Measurements from ENCODE around the gene DENND4B.
A peak's percentile ranks its signal among the peaks of the same experiment; 100 is the strongest.

Gene DENND4B

DNA sequence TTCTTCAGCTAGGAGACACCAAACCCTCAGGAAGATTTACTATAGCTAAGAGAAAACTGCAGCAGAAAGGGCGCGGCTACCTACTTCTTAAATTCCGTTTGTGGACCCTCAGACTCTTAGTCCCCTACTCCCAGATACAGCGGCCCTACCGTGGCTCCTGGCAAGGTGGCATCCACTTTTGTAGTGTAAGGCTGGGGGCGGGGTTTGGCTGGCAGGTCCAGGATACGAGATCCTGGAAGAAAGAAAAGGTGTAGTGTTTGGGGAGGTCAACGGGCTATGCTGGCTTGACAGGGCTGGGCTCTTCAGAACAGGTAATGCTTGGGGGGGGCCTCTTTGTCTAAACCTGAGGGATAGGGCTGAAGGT lies 21.5 kb upstream of the DENND4B start:
- DNase-seq: no peak

DNA sequence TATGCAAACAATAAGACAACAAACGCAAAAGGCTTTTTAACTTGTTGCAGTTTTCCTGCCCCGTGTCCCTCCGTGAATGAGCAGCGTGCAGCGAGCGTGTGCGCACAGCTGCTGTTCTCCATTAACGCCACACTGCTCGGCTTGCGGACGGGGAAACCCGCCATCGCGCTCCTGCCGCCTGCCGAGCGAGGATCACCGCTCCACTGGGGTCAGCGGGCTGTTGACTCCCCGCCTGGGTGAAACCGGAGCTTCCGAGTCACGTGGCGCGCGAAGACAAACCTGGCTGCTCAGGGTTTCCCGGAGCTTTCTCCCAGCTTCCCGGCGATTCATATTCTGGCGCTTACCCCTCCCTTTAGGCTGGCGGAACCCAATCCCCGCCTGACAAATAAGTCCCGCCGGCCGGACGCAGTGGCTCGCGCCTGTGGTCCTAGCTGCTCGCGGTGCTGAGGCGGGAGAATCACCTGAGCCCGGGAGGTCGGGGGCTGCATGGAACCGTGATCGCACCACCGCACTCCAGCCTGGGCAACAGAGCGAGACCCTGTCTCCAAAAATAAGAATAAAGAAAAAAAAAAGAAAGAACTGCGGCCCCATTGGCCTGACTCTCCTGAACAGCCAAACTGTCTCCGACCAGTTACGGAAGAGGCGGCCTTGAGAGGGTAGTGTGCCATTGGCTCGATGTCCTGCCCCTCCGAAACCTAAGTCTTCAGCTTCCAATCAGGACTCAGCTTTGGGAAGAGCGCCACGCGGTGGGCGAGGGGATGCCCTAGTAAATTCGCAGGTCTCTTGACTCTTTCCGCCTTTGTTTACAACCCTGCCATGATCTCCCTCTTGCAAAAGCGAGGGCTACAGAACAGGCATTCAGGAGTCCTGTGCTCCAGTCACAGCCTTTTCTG lies 20.8 kb upstream of the DENND4B start, which contains the start of gene CREB3L4:
Gene CREB3L4 (plus strand): TSS at position 796 of the 893 bp plus-strand sequence. CDS start 624 bp downstream, outside the sequence.
- DNase-seq: peak; percentile 95 to 96

DNA sequence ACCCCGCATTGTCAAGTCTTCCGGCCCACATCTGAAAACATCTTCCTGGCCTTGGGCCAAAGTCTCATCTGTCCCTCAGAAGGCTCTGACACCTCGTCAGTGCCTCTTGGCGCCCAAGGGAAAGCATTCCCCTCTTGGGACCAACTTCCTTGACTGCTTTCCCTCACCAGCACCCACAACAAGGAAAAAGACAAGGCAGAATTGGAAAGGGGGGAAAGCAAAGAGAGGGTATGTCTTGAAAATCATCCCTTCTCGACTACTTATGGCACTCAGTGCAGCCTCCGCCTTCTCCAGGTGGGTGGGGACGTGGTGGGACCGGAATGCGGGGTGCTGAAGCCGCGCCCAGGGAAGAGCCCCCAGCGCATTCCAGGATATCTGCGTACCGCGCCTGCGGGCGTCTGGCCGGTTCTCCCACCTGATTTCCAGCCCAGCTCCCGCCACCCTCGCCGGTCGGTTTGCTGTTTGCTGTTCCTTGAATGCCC lies 17.4 kb upstream of the DENND4B start:
- no peak for DNase-seq

DNA sequence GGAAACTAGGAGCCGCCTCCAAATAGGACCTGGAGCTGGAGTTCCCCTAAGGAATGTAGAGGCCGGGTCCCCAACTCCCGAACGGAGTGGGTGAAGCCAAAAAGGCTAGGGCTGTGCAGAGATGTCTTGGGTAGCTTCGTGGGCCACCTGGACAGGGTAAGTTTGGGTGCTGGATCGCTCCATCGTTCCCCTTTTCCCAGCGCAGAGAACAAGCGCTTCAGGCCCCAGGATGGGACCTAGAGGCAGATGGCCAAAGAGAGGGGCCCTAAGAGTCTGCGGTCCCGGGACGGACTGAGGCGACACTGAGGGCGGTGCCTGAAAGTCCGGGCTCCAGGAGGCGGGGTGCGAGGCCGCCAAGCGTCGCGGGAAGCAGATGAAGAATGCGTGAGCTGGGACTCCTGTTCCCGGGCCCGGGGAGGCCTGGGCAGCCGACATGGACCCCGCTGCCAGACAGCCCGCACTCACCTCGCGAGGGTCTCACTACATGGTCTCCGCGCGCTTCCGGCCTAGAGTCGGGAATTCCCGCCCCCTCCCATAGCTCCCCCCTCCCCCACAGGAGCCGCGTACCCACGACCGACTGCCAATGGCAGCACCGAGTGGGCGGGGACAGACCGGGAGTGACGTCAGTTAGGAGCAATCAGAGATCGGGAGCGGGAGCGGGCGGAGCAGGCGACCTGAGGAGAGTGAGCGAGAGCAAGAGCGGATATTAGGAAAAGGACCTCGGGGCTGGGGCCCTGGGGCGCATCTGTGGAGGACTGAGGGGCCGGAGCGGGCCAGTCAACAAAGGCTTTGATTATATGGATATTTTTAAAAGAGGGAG lies 16.7 kb upstream of the DENND4B start, which contains the start of gene SLC39A1:
Gene SLC39A1 (minus strand): TSS at position 508 of the 820 bp plus-strand sequence. CDS start 822 bp downstream, outside the sequence.
- DNase-seq: peak; percentile 96 to 97

DNA sequence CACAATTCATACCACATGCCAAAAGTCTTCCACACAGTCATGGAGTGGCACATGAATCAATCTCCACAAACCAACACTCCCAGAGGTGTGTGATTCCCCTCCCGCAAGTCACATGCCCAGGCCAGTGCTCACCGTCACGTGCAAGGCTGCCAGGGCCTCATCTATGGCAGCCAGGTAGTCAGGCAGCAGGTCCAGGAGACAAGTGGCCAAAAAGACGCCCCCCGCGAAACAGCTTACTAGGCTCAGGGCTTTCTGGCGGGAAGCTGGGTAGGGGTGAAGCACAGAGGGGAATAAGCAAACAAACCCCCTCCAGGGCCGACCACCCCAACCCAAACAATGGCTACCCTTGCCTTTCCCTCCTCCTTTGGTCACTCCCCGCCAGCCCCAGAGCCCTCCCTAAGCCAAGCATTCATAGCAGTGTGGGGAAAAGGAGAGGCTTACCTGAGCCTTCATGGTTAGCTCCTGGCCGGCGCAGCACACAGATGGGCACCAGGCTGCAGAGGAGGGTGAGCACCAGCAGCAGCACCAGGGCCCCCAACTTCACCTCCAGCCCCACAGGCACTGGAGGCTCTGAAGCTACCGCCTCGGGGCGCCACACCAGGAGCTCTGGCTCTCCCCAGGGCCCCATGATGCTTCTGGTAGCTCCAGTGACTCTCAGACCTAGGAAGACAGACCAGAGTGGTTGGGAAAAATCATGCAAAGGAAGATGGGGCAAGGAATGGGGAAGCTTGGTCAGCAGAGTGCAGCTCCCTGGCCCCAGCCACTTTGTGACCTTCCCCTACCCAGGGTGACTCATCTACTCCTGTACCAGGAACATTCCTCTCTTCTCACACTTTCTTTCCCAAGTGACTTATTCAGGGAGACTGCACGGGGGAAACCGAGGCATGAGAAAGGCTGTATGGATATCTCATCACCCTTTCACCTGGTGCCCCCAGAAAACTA lies 15.8 kb upstream of the DENND4B start:
- DNase-seq: peak; percentile 69 to 82

DNA sequence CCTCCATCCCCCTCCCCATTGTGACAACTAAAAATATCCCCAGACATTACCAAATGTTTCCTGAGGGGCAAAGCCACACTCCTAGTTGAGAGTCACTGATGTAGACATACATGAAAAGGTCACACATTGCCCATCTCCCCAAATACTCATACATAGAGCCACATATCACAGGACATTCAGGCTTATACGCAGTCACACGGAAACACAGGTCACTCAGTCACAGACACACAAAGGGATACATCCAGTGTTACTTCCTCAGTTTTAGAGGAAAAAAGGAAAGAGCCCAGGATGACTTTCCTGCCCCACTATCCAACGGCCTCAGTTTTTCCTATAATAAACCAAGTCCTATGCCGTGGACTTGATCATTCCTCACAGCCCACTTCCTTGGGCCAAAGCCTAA lies 14.9 kb upstream of the DENND4B start:
- no peak for DNase-seq

DNA sequence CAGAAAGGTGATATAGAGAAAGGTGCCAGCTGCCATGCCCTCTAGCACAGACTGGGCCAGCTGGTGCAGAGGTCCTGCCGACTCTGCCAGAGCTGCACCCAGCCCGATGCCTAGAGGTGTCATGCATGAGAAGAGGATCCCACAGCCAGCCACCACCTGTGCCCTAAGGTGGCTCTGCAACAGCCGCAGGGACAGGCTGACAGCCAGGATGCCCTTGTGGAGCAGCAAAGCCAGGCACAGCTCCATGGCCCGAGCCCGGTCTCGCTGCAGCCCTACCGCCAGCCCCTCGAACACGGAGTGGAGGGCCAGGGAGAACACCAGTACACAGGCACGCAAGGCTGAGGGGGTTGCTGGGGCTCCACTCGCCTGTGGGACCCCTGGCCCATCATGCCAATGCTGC lies 13.7 kb upstream of the DENND4B start:
- no peak for DNase-seq

DNA sequence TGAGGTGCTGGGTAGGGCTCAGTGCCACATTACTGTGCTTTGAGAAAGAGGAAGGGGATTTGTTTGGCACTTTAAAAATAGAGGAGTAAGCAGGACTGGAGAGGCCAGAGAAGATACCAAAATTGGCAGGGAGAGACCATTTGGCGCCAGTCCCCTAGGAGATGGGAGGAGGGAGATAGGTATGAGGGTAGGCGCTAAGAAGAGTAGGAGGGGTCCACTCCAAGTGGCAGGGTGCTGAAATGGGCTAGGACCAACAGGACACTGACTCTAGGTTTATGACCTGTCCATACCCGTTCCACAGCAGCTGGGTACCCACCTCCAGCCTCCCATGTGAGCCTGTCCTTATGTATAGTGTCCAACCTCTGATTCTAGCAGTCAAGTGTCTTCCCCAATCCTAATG lies 12.9 kb upstream of the DENND4B start:
- no peak for DNase-seq

DNA sequence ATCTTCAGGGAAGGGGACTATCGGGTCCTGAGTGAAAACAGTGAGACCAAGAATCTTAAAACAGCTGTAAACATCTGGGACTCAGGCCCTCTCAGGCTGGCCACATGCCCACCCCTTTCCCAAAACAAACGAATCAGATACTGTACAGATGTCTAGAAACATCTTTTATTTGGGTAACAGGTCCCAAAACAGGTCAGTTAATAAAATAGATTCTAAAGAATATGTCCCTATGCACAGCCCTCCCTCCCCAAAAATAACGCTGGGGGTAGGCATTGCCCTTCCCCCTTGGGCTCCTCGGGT lies 12.4 kb upstream of the DENND4B start:
- DNase-seq: no peak

DNA sequence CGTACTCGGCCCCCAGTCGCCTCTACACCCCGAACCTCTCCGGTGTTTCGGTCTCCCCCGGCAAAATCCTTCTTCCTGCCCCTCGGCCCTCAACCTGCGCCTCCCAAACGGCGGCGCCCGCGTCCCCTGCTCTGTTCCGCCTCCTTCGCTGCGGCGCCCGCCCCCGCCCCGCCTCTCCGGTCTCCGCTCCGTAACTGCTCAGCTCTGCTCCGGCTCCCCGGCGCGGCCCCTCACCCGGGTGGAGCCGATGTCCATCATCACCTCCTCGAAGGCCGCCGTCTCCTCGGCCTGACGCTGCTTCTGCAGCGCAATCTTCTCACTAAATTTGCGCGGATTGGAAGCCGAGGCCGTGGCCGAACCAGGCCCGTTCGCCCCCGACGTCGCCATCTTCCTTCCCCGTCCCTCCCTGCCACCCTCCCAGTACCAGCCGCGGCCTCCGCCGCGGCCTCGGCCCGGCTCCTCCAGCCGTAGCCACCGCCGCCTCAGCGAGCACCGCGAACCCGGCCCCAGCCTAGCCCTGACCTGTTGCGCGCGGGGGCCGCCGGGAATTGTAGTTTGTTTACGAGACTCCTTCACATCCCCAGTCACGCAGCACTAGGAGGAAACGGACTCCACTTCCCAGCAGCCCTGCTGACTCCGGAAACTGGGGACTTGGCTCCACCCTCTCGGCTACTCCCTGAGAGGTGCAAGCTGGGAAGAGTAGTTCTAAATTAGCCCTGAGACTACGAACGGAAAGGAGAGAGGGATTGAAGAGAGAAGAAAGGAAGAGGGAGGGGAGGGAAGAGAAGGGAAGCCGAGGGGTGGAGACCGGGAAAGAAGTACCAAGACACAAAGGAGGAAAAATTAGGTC lies 11.8 kb upstream of the DENND4B start, which contains the start of gene CRTC2:
Gene CRTC2 (minus strand): TSS at position 502 of the 850 bp plus-strand sequence. CDS start 115 bp downstream, at position 387.
- peak; percentile 97 to 98 for DNase-seq

DNA sequence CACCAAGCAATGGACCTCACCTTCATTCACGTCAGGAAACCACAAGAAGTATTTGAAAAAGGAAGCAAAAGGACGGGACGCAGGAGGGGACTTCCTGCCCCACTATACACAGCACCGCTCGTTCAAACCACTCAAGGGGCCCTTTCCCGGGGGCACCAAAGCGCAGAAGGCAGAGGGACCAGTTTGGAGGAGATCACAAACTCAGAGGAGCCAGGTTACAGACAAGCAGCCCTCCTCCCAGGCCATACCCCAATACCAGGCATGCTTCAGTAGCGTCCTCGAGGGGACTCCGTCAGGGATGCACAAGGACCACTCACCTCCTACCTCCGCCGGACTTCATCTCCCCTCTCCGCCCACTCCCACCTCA lies 11.2 kb upstream of the DENND4B start:
- DNase-seq: no peak

DNA sequence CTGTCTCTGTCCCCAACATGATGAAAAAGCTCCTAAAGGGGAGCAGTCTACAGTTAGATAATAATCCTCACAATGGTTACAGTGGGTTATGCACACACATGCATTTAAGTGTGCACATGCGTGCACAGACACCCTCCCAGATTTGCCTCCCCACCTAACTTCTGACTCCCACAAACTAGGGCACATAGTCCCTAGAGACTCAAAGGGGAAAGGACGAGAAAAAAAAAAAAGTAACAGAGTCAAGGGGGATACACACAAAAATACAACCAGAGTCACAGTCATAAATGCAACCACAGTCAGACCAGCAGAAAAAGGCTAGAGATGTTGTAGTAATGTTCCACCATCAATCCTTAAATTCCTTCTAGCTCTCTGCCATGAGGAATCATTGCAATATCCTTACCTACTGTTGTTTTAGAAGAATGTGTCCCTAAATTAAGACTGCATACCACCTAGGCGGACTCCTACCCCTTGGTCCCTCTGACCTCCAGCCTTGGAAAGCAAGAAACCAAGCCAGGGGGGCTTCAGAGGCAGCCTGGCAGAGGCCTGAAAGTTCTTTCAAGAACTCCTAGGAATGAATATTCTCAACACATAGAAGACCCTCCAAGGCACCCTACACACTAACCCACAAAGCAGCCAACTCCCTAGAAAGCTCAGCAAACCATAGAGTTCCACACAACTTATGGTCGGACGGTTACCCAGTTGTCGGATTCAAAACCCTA lies 10.6 kb upstream of the DENND4B start:
- no peak for DNase-seq

DNA sequence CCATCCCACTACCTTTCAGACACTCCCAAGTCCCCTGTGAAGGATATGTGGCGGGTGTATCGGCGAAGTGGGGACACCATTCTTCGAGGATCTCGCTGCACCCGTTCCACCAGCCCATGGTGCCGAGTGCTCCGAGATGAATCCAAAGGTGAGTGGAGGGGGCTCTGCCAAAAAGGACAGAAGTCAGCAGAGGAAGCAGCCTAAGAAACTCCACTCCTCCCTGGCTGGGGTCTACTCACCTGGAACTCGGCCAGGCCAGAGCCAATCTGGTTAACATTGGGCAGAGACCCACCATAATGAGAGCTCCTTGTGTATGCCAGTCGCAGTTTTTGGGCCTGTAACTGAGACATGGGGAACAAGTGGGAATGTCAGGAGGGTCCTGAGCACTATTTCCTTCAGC lies 8.3 kb upstream of the DENND4B start:
- DNase-seq: no peak

DNA sequence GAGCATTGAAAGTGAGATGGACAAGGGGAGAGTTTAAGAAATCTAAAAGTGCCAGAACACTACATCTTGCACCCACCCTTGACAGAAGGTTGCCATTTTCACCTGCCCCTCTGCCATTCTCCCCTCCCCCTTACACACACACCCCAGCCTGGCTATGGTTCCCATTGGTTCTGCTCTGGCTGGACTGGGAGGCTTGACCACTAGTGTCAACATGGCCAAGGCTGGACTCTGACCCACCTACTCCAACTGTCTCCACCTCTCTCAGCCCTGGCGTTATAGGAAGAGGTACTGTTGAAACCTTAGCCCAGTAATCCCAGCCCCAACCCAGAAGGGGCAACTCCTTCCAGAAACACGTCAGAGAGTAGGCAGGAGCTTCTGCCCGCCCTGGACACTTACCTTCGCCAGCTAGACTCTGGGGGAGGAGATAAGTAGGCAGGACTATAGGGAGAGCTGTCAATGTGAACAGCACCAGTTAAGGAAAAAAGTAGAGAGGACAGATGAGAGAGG lies 7.4 kb upstream of the DENND4B start:
- DNase-seq: no peak

DNA sequence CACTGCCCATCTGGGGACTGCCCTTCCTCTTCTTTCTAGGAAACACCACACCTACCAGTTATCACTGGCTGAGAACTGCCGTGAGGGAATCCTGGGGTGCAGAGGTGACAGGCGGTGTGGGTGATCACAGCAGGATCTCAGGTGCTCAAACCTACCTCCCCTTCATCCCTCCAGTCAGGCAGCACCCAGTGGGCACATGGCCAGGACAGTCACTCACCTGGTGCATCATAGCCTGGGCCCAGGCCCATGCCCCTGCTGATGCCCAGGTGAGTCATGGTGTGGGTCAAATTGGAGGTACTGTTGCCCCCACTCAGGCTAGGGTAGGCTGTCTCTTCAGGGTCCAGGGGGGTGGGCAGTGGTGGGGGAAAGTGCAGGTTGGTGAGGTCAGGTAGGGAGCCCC lies 5.3 kb upstream of the DENND4B start:
- DNase-seq: no peak

DNA sequence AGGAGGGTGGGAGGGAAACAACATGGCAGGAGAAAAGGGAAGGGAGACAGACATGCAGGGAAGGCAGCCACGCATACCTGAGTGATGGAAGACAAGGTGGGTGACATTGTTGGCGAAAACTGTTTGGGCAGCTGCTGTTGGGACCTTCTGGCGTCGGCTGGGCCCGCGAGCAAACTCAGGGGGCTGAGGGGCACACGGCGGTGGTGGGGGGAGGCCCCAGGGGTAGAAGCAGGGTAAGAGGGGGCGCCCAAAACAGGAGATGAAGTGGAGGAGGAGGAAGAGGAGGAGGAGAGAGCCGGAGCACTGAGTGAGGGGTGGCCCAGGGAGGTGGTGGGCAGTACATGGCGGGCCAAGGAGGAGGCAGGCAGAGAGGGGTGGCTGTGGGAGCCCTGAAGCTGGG lies 4.7 kb upstream of the DENND4B start:
- DNase-seq: no peak

DNA sequence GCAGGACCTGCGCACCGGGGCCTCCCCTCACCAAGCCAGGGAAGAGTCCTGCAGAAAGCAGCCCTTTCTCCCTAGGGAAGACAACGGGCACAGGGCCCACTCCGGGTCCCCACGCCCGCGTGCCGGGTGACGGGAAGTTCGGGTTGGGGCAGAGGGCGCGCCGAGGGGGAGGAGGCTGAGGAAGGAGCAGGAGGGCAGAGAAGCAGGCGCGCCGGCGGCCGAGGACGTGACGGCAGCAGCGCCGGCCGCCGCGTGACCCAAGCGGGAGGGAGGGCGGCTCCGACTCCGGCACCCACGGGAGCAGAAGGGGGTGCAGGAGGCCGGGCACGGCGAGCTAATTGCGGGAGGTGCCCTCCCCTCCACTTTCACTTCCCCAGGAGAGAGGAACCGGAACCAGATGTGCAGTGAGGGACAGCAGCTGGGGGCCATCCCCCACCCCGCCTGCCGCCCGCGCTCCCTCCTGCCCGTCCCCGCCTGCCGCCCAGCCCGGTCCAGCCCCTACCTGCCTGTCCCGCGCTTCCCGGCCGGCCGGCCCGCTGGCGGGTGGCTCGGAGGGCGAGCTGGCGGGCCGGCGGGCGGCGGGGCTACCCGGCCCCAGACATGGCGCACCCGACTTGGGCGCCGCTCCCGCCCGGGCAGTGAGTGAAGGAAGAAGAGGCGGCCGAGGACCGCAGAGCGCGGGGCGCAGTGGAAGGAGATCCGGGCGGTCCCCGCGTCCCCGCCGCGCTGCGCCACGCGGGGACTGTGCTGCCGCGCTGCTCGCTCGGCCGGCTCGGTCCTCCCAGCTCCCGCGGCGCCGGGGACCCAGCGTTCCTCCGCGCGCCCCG lies 510 bp downstream of the DENND4B start:
- peak; percentile 98 to 99 for DNase-seq

DNA sequence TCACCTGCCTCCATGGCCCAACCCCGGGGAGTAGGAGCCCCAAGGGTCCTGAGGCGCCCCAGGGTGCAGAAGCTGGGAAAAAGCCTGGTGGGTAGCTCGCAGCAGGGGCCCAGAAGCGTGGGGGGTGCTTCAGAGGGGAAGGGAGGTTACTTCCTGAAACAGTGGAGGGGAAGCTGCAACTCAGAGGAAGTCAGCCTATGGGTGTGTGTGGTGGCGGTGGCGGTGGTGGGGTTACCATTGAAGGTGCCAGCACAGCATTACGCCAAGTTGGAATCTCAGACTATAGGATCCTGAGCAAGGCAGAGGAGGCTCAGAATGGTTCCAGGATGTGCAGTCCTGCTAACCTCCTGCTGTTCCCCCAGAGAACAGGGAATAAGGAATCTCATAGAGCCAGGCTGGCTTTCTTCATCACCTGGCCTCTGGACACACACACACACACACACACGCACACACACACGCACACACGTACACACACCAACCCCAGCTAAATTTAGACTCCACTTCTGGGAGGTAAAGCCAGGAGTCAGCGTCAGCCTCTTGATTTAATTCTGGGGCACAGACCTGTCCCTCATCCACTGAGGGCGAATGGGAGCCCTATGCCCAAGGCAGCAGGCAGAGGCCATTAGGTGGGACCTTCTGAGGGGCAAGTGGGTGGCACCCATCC lies 1.3 kb downstream of the DENND4B start:
- peak; percentile 92 to 95 for DNase-seq

DNA sequence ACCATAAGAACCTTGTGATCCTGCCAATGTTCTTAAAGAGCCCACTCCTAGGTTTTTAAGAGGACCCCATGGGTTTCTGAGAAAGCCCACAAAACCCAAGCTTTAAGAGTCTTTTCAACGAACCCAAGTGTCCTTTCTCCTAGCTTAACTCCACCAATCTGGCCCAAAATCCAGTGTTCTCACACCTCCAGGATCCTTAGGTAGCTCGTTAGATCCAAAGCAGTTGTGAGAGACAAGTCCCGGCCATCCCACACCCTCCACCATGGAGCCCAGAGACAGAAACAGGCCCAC lies 1.7 kb downstream of the DENND4B start:
- DNase-seq: no peak

All from inflammatory macrophage (primary cell).